ENCODE results near the gene CA9. TPM values are rescaled to one million over a fixed set of nuclear protein-coding genes. Genes with fewer than 3 reads are reported as not detected.

Gene CA9
- total and polyA plus RNA-seq, 9 of the 15 experiments (the other 6 are each of a cell fraction or from before 2014, with no cell fraction given), result 0.15 to 10.6 (median 0.60) TPM; not detected in 4

DNA sequence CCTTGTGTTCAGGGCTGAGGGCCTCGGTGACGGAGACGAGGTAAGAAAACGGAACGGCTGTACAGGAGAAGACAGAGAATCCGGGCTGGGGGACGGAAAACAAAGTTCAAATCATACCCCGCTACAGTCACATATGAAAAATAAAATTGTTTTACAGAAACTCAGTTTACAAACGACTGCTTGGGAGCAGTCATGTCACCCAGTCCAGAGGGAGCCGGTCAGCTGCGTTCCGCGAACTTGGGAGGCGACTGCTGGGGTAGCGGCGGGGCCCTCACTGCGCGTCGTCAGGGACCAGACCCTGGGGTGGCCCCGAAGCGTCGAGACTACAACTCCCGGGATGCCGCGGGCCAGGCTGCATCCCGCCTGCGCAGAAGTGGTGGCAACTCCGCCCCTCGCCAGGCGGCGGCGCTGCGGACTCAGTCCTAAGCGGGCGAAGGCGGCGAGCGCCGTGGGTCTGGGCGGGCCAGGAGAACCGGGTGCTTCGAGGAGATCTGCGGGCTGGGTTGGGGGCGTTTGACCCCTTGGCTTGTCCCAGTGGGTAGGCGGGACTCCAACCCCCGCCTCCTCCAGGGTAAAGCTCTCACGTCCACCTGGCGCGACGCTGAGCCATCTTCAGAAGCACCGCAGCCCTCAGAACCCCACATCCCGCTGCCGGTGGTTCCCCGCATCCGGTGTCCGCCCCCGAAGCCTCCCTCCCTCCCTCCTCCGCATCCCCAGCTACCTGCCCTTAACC is 27.0 kb upstream of the CA9 start (continued):
- peak; percentile 31; the same call in 1 of the 2 replicates for TF ChIP-seq DEAF1 (CRISPR knock-in tag; IDR thresholded peaks at IDR 0.05)

GRCh38 chr9:35649431-35650340 is 24.0 kb upstream of the CA9 start:
- no peak overlapping the region for H3K4me2 ChIP-seq (ENCODE audit: insufficient read depth, low read length)
- no peaks in the 10 kb centered on the region for H3K9me1 ChIP-seq (ENCODE audit: control insufficient read depth, insufficient read depth, low read length)
- ChIA-PET POLR2A (interaction anchor here (0.6 to 1.3 kb wide), 4 partner anchors 8 to 1350 kb away, joined by 3 to 8 read pairs (median 3); partner anchors contain the start of genes CCDC107 and RMRP), CTCF (ENCODE audit: low intra/inter-chr PET ratio) (no interaction called here)
- intact Hi-C loops (cut with micrococcal nuclease), result loop anchor here (5.0 kb wide), 1 partner anchor 233 kb away; no protein-coding TSS in a partner anchor
- in situ Hi-C loops (cut with MboI), result loop anchor here (5.0 kb wide), 1 partner anchor 42 kb away; the partner anchor contains the start of gene TESK1
- FAIRE-seq, result no peak
- H3K36me3 ChIP-seq (ENCODE audit: control insufficient read depth, insufficient read depth, low read length), result no peaks in the 10 kb centered on the region
- H3K4me1 ChIP-seq (replicated peaks in 1 of 2; ENCODE audit: control insufficient read depth in 2 of 2, insufficient read depth in 2 of 2, low read length in 2 of 2), result peaks cover 31 to 32% of the 10 kb centered on the region in 2 experiments
- peak; percentile 26 to 53 (median 35) for DNase-seq (ENCODE audit: extremely low read depth in 1 of 4, low spot score in 3 of 4)
- no peaks in the 10 kb centered on the region for H3K9me3 ChIP-seq (replicated peaks; ENCODE audit: control insufficient read depth, insufficient read depth, low read depth, low read length)
- BruUV-seq (replicated peaks), result no TSS peak
- H4K20me1 ChIP-seq (replicated peaks; ENCODE audit: control insufficient read depth, insufficient read depth, low read length), result no peaks in the 10 kb centered on the region
- peak overlapping the region in 1 of 2 experiments; percentile 78; a peak in 2 of 4 replicates for H3K9ac ChIP-seq (ENCODE audit: insufficient read depth in 1 of 2, low read depth in 2 of 2, low read length in 2 of 2)
- no peaks in the 10 kb centered on the region for H3K79me2 ChIP-seq (ENCODE audit: control insufficient read depth, insufficient read depth, low read length)
- H3K27ac ChIP-seq (ENCODE audit: extremely low read depth, low read depth, low read length), result no peak overlapping the region
- H3K4me3 ChIP-seq, result no peak overlapping the region
- H3K27me3 ChIP-seq (ENCODE audit: control insufficient read depth in 2 of 2, insufficient read depth in 2 of 2, low read length in 2 of 2), result no peaks in the 10 kb centered on the region
- WGBS (ENCODE audit: insufficient coverage, low coverage, missing lambda C conversion rate), result 51% methylated on average over 11 of the region's 26 CpGs
- ATAC-seq, result no peak
- H2AFZ ChIP-seq (ENCODE audit: low read depth, low read length), result peak overlapping the region; percentile 55; the same call in 1 of the 2 replicates
- TF ChIP-seq IRF1 (CRISPR knock-in tag; IDR thresholded peaks at IDR 0.05; ENCODE audit: borderline replicate concordance), result no peak
- no peak for TF ChIP-seq PTTG1 (tag; IDR thresholded peaks at IDR 0.05; ENCODE audit: low read depth)
- no peak for TF ChIP-seq SNIP1 (IDR thresholded peaks at IDR 0.05; ENCODE audit: low read depth)
- TF ChIP-seq KLF16 (IDR thresholded peaks at IDR 0.05), result no peak
- peak; percentile 31; the same call in 1 of the 2 replicates for TF ChIP-seq GABPA (tag; conservative IDR thresholded peaks at IDR 0.05; ENCODE audit: low read depth)
- TF ChIP-seq RNF2 (IDR thresholded peaks at IDR 0.05), result 0 out of 2 replicates have a peak, but pooled peaks have one; percentile 34
- no peak for TF ChIP-seq SMARCA5 (IDR thresholded peaks at IDR 0.05)
- TF ChIP-seq SPI1 (IDR thresholded peaks at IDR 0.05; ENCODE audit: borderline replicate concordance, low read depth, low read length), result peak; percentile 65
- TF ChIP-seq EP300 (IDR thresholded peaks at IDR 0.05; ENCODE audit: low read length), result peak; percentile 29; the same call in 1 of the 2 replicates
- TF ChIP-seq ZBTB7A (IDR thresholded peaks at IDR 0.05; ENCODE audit: borderline replicate concordance, control insufficient read depth, low read depth, low read length), result 0 out of 2 replicates have a peak, but pooled peaks have one; percentile 16
- no peak for TF ChIP-seq CTCF (IDR thresholded peaks at IDR 0.05 in 2 of 3, conservative IDR thresholded peaks at IDR 0.05 in 1 of 3; ENCODE audit: insufficient read depth in 2 of 3, low read depth in 1 of 3, low read length in 3 of 3)
- TF ChIP-seq LEF1 (IDR thresholded peaks at IDR 0.05), result peak; percentile 60; the same call in 1 of the 2 replicates

Measured in K562 (cell line).